SK-N-SH (cell line): ENCODE results near the gene GOPC. TPM values are rescaled to one million over a fixed set of nuclear protein-coding genes. Genes with fewer than 3 reads are reported as not detected.

Source experiments
- CTCF ChIA-PET: fragments of 300-600, 350-600 bp; formaldehyde crosslinking; extraction: SDS; loops from one replicate; lab custom pipeline; 2021; lab: Yijun Ruan, JAX
- POLR2A ChIA-PET: fragments of 350-600 bp; sonication (Branson Sonifier 250); formaldehyde crosslinking; extraction: SDS; loops from one replicate; lab custom pipeline; 2020; ENCODE audit warnings: antibody characterized with exemption, inconsistent platforms; lab: Yijun Ruan, JAX
- DNase-seq: peaks from one replicate; pipeline ENCODE4 v3.0.0; 2012
- H2AFZ ChIP-seq: fragments of 200-600 bp; sonication (generic); 2 replicates; pipeline ENCODE4 v1.8.1; 2016; ENCODE audit warnings: antibody characterized with exemption, mild to moderate bottlenecking, low read depth
- H3F3A ChIP-seq: fragments of 200-600 bp; sonication (generic); replicated peaks from 2 replicates; pipeline ENCODE3; 2016; ENCODE audit warnings: antibody characterized with exemption, mild to moderate bottlenecking; ENCODE audit not compliant: insufficient read depth
- H3K27ac ChIP-seq, 2 experiments: fragments of 200-500 bp in 1 of 2; fragments of 200-600 bp in 1 of 2; sonication (Bioruptor generic) in 1 of 2; sonication (generic), shearing (Covaris generic) in 1 of 2; 2 replicates each; pipeline versions ENCODE4 v1.5.1 to v1.6.1; 2014 to 2016; ENCODE audit warnings: low read depth in 2 of 2, inconsistent platforms in 1 of 2, low read length in 1 of 2, mild to moderate bottlenecking in 1 of 2, mixed read lengths in 1 of 2
- H3K27me3 ChIP-seq: fragments of 200-600 bp; sonication (generic), shearing (Covaris generic); 2 replicates; pipeline ENCODE4 v1.6.1; 2016; ENCODE audit warnings: mixed run types; ENCODE audit not compliant: insufficient read depth
- H3K36me3 ChIP-seq, 2 experiments: fragments of 200-500 bp in 1 of 2; fragments of 200-600 bp in 1 of 2; sonication (Bioruptor generic) in 1 of 2; sonication (generic) in 1 of 2; replicated peaks in 1 of 2; 2 replicates each; pipeline versions ENCODE3 to v1.5.1; 2014 to 2016; ENCODE audit warnings: low read length in 1 of 2, mild to moderate bottlenecking in 1 of 2; ENCODE audit not compliant: insufficient read depth in 2 of 2, control insufficient read depth in 1 of 2
- H3K4me1 ChIP-seq, 2 experiments: fragments of 200-500 bp in 1 of 2; fragments of 200-600 bp in 1 of 2; sonication (Bioruptor generic) in 1 of 2; sonication (generic), shearing (Covaris generic) in 1 of 2; 2 replicates each; pipeline versions ENCODE4 v1.5.1 to v1.6.1; 2014 to 2016; ENCODE audit warnings: low read depth in 1 of 2, low read length in 1 of 2, mixed run types in 1 of 2; ENCODE audit not compliant: insufficient read depth in 2 of 2, control insufficient read depth in 1 of 2
- H3K4me2 ChIP-seq: fragments of 200-600 bp; sonication (generic), shearing (Covaris generic); 2 replicates; pipeline ENCODE4 v1.6.1; 2017; ENCODE audit warnings: mixed run types
- H3K4me3 ChIP-seq, 2 experiments: fragments of 200-500 bp in 1 of 2; fragments of 200-600 bp in 1 of 2; sonication (Bioruptor generic) in 1 of 2; sonication (generic), shearing (Covaris generic) in 1 of 2; 2 replicates each; pipeline versions ENCODE4 v1.5.1 to v1.8.1; 2014 to 2016; ENCODE audit warnings: low read depth in 2 of 2, inconsistent platforms in 1 of 2, low read length in 1 of 2, mild to moderate bottlenecking in 1 of 2, mixed read lengths in 1 of 2, moderate library complexity in 1 of 2
- H3K79me2 ChIP-seq: fragments of 200-600 bp; sonication (generic); 2 replicates; pipeline ENCODE4 v1.8.1; 2017; ENCODE audit warnings: mild to moderate bottlenecking; ENCODE audit not compliant: insufficient read depth
- H3K9ac ChIP-seq: fragments of 200-600 bp; sonication (generic); 2 replicates; pipeline ENCODE4 v1.6.1; 2017; ENCODE audit warnings: mixed run types
- H3K9me2 ChIP-seq: fragments of 200-600 bp; sonication (generic); 2 replicates; pipeline ENCODE4 v1.6.1; 2017; ENCODE audit warnings: mixed run types
- H3K9me3 ChIP-seq: fragments of 200-600 bp; sonication (generic); 2 replicates; pipeline ENCODE4 v1.6.1; 2017; ENCODE audit warnings: mixed run types, mild to moderate bottlenecking, moderate library complexity
- H4K20me1 ChIP-seq: fragments of 200-600 bp; sonication (generic); 2 replicates; pipeline ENCODE4 v1.6.1; 2017; ENCODE audit warnings: mild to moderate bottlenecking, mixed run types; ENCODE audit not compliant: insufficient read depth
- ELF1 ChIP-seq: IDR thresholded peaks from 2 replicates; pipeline ENCODE4 v1.4.0; 2012
- EZH2phosphoT487 ChIP-seq: fragments of 200-600 bp; sonication (generic); IDR thresholded peaks from 2 replicates; pipeline ENCODE4 v1.6.1; 2017; ENCODE audit warnings: low read depth, mixed run types, mild to moderate bottlenecking, antibody characterized with exemption, moderate library complexity, borderline replicate concordance
- MXI1 ChIP-seq: IDR thresholded peaks from 2 replicates; pipeline ENCODE4 v1.6.1; 2012; ENCODE audit warnings: mild to moderate bottlenecking, low read depth, low read length, improper control_type of control experiment
- RAD21 ChIP-seq: IDR thresholded peaks from 2 replicates; pipeline ENCODE4 v1.6.1; 2012; ENCODE audit warnings: mild to moderate bottlenecking, low read length
- TAF1 ChIP-seq: IDR thresholded peaks from 2 replicates; pipeline ENCODE4 v1.6.1; 2012; ENCODE audit warnings: low read depth, mild to moderate bottlenecking, low read length, moderate library complexity, borderline replicate concordance
- TCF12 ChIP-seq: IDR thresholded peaks from 2 replicates; pipeline ENCODE4 v1.4.0; 2012
- WGBS: methylation state at CpG from one replicate; pipeline ENCODE4 v1.1.6; 2017; ENCODE audit warnings: low lambda C conversion rate; 5-methylcytosine and 5-hydroxymethylcytosine counted together
- polyA plus RNA-seq, 3 experiments: library from polyadenylated mRNA; depleted of rRNA; stranded (reverse); fragments of >200 nt; gene quantifications; 2 replicates each; pipeline ENCODE4 v1.2.3, GENCODE V29; 2012
- TF ChIP-seq, protein P1 (sequence below): IDR thresholded peaks from 2 replicates; pipeline ENCODE4 v1.4.0; 2012; ENCODE audit warnings: low read depth
- TF ChIP-seq, protein P2 (sequence below): IDR thresholded peaks from 2 replicates; pipeline ENCODE4; 2012

Gene GOPC
- polyA plus RNA-seq, 1 of the 3 experiments (the other 2 are of a cell fraction) = 20.8 TPM

DNA sequence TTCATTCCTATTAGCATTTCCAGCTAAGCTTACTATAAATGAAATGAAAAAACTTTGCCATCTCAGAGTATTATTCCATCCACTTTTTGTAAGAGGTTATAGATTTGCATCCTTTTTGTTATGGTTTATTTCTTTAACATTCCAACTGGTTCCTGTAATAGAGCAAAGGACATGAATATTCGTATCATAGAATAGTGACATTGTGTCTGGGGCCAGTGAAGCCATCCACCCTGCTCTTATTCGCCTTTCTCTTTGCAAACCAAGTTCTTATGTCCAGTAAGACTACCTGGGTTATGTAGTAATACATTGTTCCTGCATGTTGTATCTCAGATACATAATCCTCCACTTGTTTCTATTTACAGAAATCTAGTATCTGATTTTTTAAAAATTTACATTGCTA lies 76.7 kb downstream of the GOPC start (continued):
- TF ChIP-seq TCF12 (no peak), EZH2phosphoT487 (no peak), MXI1 (no peak), TAF1 (no peak), ELF1 (no peak)
- TF ChIP-seq, protein P1, sequence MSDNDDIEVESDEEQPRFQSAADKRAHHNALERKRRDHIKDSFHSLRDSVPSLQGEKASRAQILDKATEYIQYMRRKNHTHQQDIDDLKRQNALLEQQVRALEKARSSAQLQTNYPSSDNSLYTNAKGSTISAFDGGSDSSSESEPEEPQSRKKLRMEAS = no peak

DNA sequence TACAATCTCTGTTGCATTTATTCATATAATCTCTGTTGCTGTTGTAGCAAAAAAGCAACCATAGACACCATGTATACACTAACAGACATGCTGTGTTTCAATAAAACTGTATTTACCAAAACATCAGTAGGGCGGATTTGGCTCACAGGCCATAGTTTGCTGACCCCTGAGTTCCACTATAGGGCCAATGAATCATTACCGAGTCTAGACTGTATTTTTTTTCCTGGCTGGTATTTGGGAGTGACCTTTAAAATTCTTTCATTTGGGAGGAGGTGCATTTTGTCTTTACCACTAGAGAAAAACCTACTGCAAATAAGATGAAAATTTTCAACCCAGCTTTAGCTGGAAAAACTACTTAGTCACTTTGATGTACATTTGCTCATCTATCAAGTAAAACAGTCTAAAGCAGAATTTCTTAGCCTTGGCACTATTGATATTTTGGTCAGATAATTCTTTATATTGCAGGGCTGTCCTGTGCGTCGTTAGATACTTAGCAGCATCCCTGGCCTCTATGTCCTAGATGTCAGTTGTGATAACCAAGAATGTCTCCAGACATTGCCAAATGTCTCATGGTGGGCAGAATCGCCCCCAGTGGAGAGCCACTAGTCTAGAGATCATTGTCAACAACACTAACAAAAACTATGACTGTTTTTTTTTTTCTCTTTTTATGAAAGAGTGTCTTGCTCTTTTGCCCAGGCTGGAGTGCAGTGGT lies 80.4 kb downstream of the GOPC start:
- H2AFZ ChIP-seq = no peak overlapping the region
- no peak overlapping the region for H3K4me3 ChIP-seq
- TF ChIP-seq TCF12 (0 out of 2 replicates have a peak, but pooled peaks have one; percentile 13), RAD21 (no peak)
- TF ChIP-seq, all 33 proteins: peak for 1
- Histone ChIP-seq H3K4me1 (peaks cover 0 to 14% of the 10 kb centered on the region in 2 experiments; a peak in 2 of 4 replicates), H3K79me2 (peaks cover 90% of the 10 kb centered on the region), H3K36me3 (peaks cover 13 to 56% of the 10 kb centered on the region in 2 experiments), H3F3A (peaks cover 26% of the 10 kb centered on the region), H3K9me2 (no peaks in the 10 kb centered on the region), H3K9ac (no peak overlapping the region), H3K27ac (peak overlapping the region in 1 of 2 experiments; percentile 52; a peak in 3 of 4 replicates), H3K9me3 (no peaks in the 10 kb centered on the region), H3K27me3 (no peaks in the 10 kb centered on the region), H3K4me2 (peak overlapping the region; percentile 25; the same call in 1 of the 2 replicates), H4K20me1 (no peaks in the 10 kb centered on the region)
- ChIA-PET CTCF (interaction anchor here (1.0 kb wide), 1 partner anchor 72 kb away, joined by 5 read pairs; no protein-coding TSS in a partner anchor), POLR2A (no interaction called here)
- 44% methylated on average over 5 of the region's 5 CpGs for WGBS
- no peak for DNase-seq

DNA sequence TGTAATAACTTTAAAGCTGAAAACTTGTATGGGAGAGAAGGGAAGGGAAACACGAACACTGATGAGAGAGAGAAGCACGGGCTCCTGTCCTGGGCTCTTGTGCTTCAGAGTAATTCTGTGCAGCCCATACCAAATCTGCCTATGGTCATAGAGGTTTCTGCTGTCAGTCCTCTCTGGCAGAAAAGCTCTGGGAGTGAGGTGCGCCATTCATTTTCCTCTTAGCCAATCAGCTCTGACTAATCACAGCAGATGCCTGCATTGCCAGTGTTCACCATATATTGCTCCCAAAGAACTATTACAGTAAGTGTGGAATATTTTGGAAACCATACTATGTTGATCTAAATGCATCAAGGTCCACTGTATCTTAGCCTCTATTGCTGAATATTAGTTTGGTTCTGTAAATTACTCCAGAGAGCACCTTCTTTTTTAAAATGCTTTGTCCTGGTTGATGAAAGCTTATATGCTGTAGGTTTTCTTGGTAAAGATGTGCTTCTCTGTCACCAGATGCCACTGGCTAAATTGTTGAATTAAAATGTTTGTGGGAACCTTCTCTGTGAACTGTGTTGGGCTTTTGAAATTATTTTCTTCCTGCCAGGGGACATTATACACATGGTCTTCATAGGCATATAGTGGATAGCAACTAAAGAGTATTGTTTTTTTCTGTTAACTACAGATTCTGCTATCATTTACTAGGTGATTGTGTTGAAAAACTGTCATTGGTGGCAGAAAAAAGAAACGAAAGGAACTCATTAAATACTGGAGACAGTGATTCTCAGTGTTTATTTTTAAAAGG lies 81.5 kb downstream of the GOPC start:
- Histone ChIP-seq H3K9me2 (no peaks in the 10 kb centered on the region), H3K9me3 (no peaks in the 10 kb centered on the region), H3K9ac (no peak overlapping the region; the same call in 1 of the 2 replicates), H3K4me1 (peaks cover 0 to 14% of the 10 kb centered on the region in 2 experiments; a peak in 2 of 4 replicates), H2AFZ (no peak overlapping the region), H4K20me1 (no peaks in the 10 kb centered on the region), H3K4me2 (0 out of 2 replicates have a peak overlapping the region, but pooled peaks have one; percentile 13), H3K27ac (peak overlapping the region in 1 of 2 experiments; percentile 52; a peak in 3 of 4 replicates), H3K36me3 (peaks cover 10 to 53% of the 10 kb centered on the region in 2 experiments), H3K27me3 (no peaks in the 10 kb centered on the region)
- POLR2A ChIA-PET = no interaction called here
- no peak for DNase-seq
- CTCF ChIA-PET = interaction anchor here (1.0 kb wide), 1 partner anchor 71 kb away, joined by 5 read pairs; no protein-coding TSS in a partner anchor
- WGBS = 50% methylated on average over 4 of the region's 4 CpGs
- TF ChIP-seq, protein P2, sequence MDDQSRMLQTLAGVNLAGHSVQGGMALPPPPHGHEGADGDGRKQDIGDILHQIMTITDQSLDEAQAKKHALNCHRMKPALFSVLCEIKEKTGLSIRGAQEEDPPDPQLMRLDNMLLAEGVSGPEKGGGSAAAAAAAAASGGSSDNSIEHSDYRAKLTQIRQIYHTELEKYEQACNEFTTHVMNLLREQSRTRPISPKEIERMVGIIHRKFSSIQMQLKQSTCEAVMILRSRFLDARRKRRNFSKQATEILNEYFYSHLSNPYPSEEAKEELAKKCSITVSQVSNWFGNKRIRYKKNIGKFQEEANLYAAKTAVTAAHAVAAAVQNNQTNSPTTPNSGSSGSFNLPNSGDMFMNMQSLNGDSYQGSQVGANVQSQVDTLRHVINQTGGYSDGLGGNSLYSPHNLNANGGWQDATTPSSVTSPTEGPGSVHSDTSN = peak; percentile 58
- no peak for TF ChIP-seq TAF1
- TF ChIP-seq, all 33 proteins: peak for 1
- no peak overlapping the region for H3K4me3 ChIP-seq
- H3F3A ChIP-seq = peaks cover 26% of the 10 kb centered on the region
- H3K79me2 ChIP-seq = peaks cover 90% of the 10 kb centered on the region
